KMS-11 (cell line): ENCODE measurements around the gene PGAM2.

Experiments
- H2AFZ ChIP-seq: fragments of 200-600 bp; sonication (generic); 2 replicates; pipeline ENCODE4 v1.6.1; 2016; ENCODE audit warnings: antibody characterized with exemption, mixed run types, low read depth
- H3K27ac ChIP-seq: fragments of 200-600 bp; sonication (generic); 2 replicates; pipeline ENCODE4 v1.6.1; 2016; ENCODE audit warnings: mild to moderate bottlenecking, mixed run types
- H3K27me3 ChIP-seq: fragments of 200-600 bp; sonication (generic); 2 replicates; pipeline ENCODE4 v1.6.1; 2017; ENCODE audit warnings: mild to moderate bottlenecking, low read depth, mixed run types, moderate library complexity; ENCODE audit not compliant: insufficient read depth
- H3K36me3 ChIP-seq: fragments of 200-600 bp; sonication (generic); 2 replicates; pipeline ENCODE4 v1.6.1; 2017; ENCODE audit warnings: mild to moderate bottlenecking, mixed run types; ENCODE audit not compliant: insufficient read depth
- H3K4me1 ChIP-seq: fragments of 200-600 bp; sonication (generic); 2 replicates; pipeline ENCODE4 v1.6.1; 2016; ENCODE audit warnings: mild to moderate bottlenecking, low read depth, mixed run types; ENCODE audit not compliant: poor library complexity, severe bottlenecking
- H3K4me2 ChIP-seq: fragments of 200-600 bp; sonication (generic); 2 replicates; pipeline ENCODE4 v1.7.0; 2016; ENCODE audit warnings: mild to moderate bottlenecking, mixed run types
- H3K4me3 ChIP-seq: fragments of 200-600 bp; sonication (generic); IDR thresholded peaks from 2 replicates; pipeline ENCODE4 v1.6.1; 2017; ENCODE audit warnings: low read depth, low read length, mixed read lengths; ENCODE audit not compliant: insufficient read depth
- H3K79me2 ChIP-seq: fragments of 200-600 bp; sonication (generic); 2 replicates; pipeline ENCODE4 v1.6.1; 2016; ENCODE audit warnings: low read depth, mixed run types; ENCODE audit not compliant: insufficient read depth
- H3K9ac ChIP-seq: fragments of 200-600 bp; sonication (generic); 2 replicates; pipeline ENCODE4 v1.6.1; 2016; ENCODE audit warnings: mild to moderate bottlenecking, mixed run types
- H4K20me1 ChIP-seq: fragments of 200-600 bp; sonication (generic); 2 replicates; pipeline ENCODE4 v1.6.1; 2016; ENCODE audit warnings: mild to moderate bottlenecking, mixed run types; ENCODE audit not compliant: insufficient read depth
- CTCF ChIP-seq: fragments of 200-600 bp; sonication (generic); conservative IDR thresholded peaks from 2 replicates; pipeline ENCODE4 v1.6.1; 2017; ENCODE audit warnings: low read depth, mild to moderate bottlenecking, antibody characterized with exemption, low read length, moderate library complexity, mixed read lengths

PGAM2 gene

DNA sequence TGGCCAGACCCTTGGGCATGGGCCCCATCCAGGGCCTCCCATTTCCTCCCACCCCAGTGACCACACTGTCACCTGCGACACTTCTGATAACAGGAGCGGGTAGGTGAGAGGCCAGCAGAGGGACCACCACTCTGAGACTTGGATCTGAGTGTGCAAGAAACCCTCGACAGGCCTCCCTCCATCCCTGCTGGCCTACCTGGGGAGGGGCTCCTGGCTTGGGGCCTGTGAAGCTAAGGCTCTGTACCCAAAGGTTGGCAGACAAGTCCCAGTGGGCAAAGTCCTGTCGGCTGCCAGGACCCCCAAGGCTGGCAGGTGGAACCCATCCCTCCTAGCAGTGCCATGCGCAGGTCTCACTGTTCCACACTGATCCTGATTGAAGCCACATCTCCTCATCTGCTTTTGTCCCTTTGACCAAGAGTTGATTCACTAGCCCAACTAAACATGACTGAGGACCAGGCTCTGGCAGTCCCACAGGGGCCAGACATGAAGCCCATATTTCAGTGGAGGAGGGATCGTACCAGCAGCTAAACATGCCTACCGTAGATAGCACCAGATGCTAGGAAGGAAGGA is 1.2 kb upstream of the PGAM2 start:
- no peak for TF ChIP-seq CTCF
- H3K36me3 ChIP-seq: no peaks in the 10 kb centered on the region
- H3K4me3 ChIP-seq: no peak overlapping the region
- no peak overlapping the region for H3K9ac ChIP-seq
- peaks cover 8% of the 10 kb centered on the region for H3K4me1 ChIP-seq
- H2AFZ ChIP-seq: no peak overlapping the region
- H3K27me3 ChIP-seq: no peaks in the 10 kb centered on the region
- no peak overlapping the region for H3K27ac ChIP-seq
- H3K79me2 ChIP-seq: no peaks in the 10 kb centered on the region
- no peak overlapping the region for H3K4me2 ChIP-seq
- H4K20me1 ChIP-seq: no peaks in the 10 kb centered on the region

- no peaks in the 10 kb centered on the region for H4K20me1 ChIP-seq
- no peak overlapping the region for H2AFZ ChIP-seq
- peaks cover 5% of the 10 kb centered on the region for H3K4me1 ChIP-seq
- no peak overlapping the region for H3K4me2 ChIP-seq
- no peaks in the 10 kb centered on the region for H3K27me3 ChIP-seq
- H3K36me3 ChIP-seq: peaks cover 2% of the 10 kb centered on the region; the same call in 1 of the 2 replicates
- no peak for TF ChIP-seq CTCF
- no peak overlapping the region for H3K4me3 ChIP-seq
- no peak overlapping the region for H3K27ac ChIP-seq
- no peak overlapping the region for H3K9ac ChIP-seq
- H3K79me2 ChIP-seq: no peaks in the 10 kb centered on the region
Observed at GRCh38 chr7:44066111-44066460, 719 bp upstream of the PGAM2 start.

GRCh38 chr7:44064791-44065430 is 456 bp downstream of the PGAM2 start:
- Histone ChIP-seq H2AFZ (no peak overlapping the region), H3K79me2 (no peaks in the 10 kb centered on the region), H3K4me2 (no peak overlapping the region), H3K4me3 (no peak overlapping the region), H3K36me3 (peaks cover 2% of the 10 kb centered on the region; the same call in 1 of the 2 replicates), H4K20me1 (no peaks in the 10 kb centered on the region), H3K27me3 (no peaks in the 10 kb centered on the region), H3K4me1 (no peaks in the 10 kb centered on the region), H3K27ac (no peak overlapping the region), H3K9ac (no peak overlapping the region)
- TF ChIP-seq CTCF: no peak

DNA sequence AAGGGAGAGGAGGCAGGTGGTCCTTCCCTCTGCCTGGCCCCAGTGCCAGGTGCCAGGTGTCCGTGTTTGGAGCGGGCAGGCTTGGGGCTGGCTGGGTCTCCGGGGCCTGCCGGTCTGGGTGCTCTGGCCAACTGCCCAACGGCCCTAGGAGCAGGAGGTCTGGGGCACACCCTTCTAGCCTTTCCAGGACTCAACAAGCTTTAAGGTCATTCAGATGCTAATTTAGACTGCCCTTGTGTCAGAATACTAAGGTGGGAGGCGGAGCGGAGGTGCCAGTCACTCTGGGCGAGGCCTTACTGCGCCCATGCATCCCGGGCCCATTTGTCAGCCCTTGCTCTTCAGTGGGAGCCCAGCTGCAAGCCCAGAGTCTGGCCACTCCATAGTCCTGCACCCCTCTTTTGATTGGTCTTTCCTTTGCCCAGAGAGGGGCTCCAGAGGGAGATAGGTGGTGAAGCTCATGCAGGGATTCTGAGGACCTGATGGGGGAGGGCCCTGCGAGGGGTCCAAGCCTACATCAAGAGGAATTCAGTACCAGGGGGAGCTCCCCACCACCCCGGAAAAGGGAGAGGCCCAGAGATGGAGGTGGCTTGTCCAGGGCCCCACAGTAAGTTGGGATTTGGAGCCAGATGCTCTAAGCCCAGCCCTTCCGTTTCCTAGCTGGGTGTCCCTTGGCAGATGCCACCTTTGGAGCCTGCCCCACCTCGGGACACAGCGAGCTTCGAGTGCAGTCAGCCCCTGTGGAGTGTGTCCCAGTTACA is 1.3 kb downstream of the PGAM2 start:
- H3K27ac ChIP-seq: no peak overlapping the region

More for the DNA sequence above, 1.3 kb downstream of the PGAM2 start:
- no peak for TF ChIP-seq CTCF
- peaks cover 2% of the 10 kb centered on the region; the same call in 1 of the 2 replicates for H3K36me3 ChIP-seq
- H4K20me1 ChIP-seq: no peaks in the 10 kb centered on the region
- H2AFZ ChIP-seq: no peak overlapping the region
- H3K27me3 ChIP-seq: no peaks in the 10 kb centered on the region
- no peak overlapping the region for H3K9ac ChIP-seq
- no peak overlapping the region for H3K4me2 ChIP-seq
- H3K4me1 ChIP-seq: no peaks in the 10 kb centered on the region
- H3K79me2 ChIP-seq: no peaks in the 10 kb centered on the region
- no peak overlapping the region for H3K4me3 ChIP-seq
